ENCODE data around the gene SH3PXD2B. TPM values are rescaled to one million over a fixed set of nuclear protein-coding genes. Genes with fewer than 3 reads are reported as not detected.

SH3PXD2B gene
- total RNA-seq, 1 donor from 2014 or later = 30.9 TPM

- no peaks in the 10 kb centered on the region for H3K9me3 ChIP-seq
- H3K4me1 ChIP-seq = peaks cover 96% of the 10 kb centered on the region
- DNase-seq (ENCODE audit: extremely low spot score in 2 of 2) = no peak
- peak overlapping the region; percentile 98 for H3K27ac ChIP-seq
- no peaks in the 10 kb centered on the region for H3K36me3 ChIP-seq
- intact Hi-C loops (cut with DNase I) = no loop called here
- no peaks in the 10 kb centered on the region for H3K27me3 ChIP-seq
- TF ChIP-seq POLR2AphosphoS5 (IDR thresholded peaks at IDR 0.05; ENCODE audit: insufficient read depth in 1 of 2, low read depth in 1 of 2) = no peak
- no peak for TF ChIP-seq CTCF (IDR thresholded peaks at IDR 0.05)
- TF ChIP-seq POLR2A (IDR thresholded peaks at IDR 0.05) = no peak
- H3K4me3 ChIP-seq = no peak overlapping the region
Observed at GRCh38 chr5:172423379-172424110, 30.8 kb downstream of the SH3PXD2B start.

- Histone ChIP-seq H3K4me1 (peaks cover 94% of the 10 kb centered on the region), H3K36me3 (no peaks in the 10 kb centered on the region), H3K9me3 (no peaks in the 10 kb centered on the region), H3K27ac (peak overlapping the region; percentile 98), H3K27me3 (no peaks in the 10 kb centered on the region), H3K4me3 (no peak overlapping the region)
- intact Hi-C loops (cut with DNase I) = no loop called here
- TF ChIP-seq POLR2A (IDR thresholded peaks at IDR 0.05) = no peak
- TF ChIP-seq POLR2AphosphoS5 (IDR thresholded peaks at IDR 0.05; ENCODE audit: insufficient read depth in 1 of 2, low read depth in 1 of 2) = no peak
- no peak for DNase-seq (ENCODE audit: extremely low spot score in 2 of 2)
Observed at GRCh38 chr5:172422255-172422654, 32.1 kb downstream of the SH3PXD2B start.

GRCh38 chr5:172421020-172421419 is 33.3 kb downstream of the SH3PXD2B start:
- DNase-seq (ENCODE audit: extremely low spot score in 2 of 2) = no peak
- H3K36me3 ChIP-seq = no peaks in the 10 kb centered on the region
- no peak overlapping the region for H3K4me3 ChIP-seq
- peak overlapping the region; percentile 98 for H3K27ac ChIP-seq
- TF ChIP-seq POLR2A (IDR thresholded peaks at IDR 0.05) = no peak
- no peak for TF ChIP-seq POLR2AphosphoS5 (IDR thresholded peaks at IDR 0.05; ENCODE audit: insufficient read depth in 1 of 2, low read depth in 1 of 2)
- TF ChIP-seq CTCF (IDR thresholded peaks at IDR 0.05) = no peak
- H3K4me1 ChIP-seq = peaks cover 88% of the 10 kb centered on the region
- no peaks in the 10 kb centered on the region for H3K27me3 ChIP-seq
- intact Hi-C loops (cut with DNase I) = no loop called here
- H3K9me3 ChIP-seq = no peaks in the 10 kb centered on the region

- no peaks in the 10 kb centered on the region for H3K9me3 ChIP-seq
- peak in 1 of 2 donors; percentile 98 for DNase-seq (ENCODE audit: extremely low spot score in 2 of 2)
- H3K4me3 ChIP-seq = no peak overlapping the region
- TF ChIP-seq CTCF (IDR thresholded peaks at IDR 0.05) = no peak
- TF ChIP-seq POLR2AphosphoS5 (IDR thresholded peaks at IDR 0.05; ENCODE audit: insufficient read depth in 1 of 2, low read depth in 1 of 2) = peak; percentile 57 to 89
- intact Hi-C loops (cut with DNase I) = no loop called here
- no peaks in the 10 kb centered on the region for H3K27me3 ChIP-seq
- H3K4me1 ChIP-seq = peaks cover 85% of the 10 kb centered on the region
- peak overlapping the region; percentile 98 for H3K27ac ChIP-seq
- no peaks in the 10 kb centered on the region for H3K36me3 ChIP-seq
Observed at GRCh38 chr5:172420235-172420939, 33.9 kb downstream of the SH3PXD2B start.

- DNase-seq (ENCODE audit: extremely low spot score in 2 of 2) = no peak
- Histone ChIP-seq H3K4me3 (no peak overlapping the region), H3K36me3 (no peaks in the 10 kb centered on the region), H3K9me3 (no peaks in the 10 kb centered on the region), H3K27ac (peak overlapping the region; percentile 98), H3K27me3 (no peaks in the 10 kb centered on the region), H3K4me1 (peaks cover 85% of the 10 kb centered on the region)
- intact Hi-C loops (cut with DNase I) = no loop called here
- TF ChIP-seq POLR2AphosphoS5 (IDR thresholded peaks at IDR 0.05; ENCODE audit: insufficient read depth in 1 of 2, low read depth in 1 of 2) = no peak
Observed at GRCh38 chr5:172418862-172419814, 35.2 kb downstream of the SH3PXD2B start.

Measured in vagina (tissue), 2 donors.